T-helper 1 cell treated with Interleukin-12 subunit alpha and Interleukin-12 subunit beta and Interleukin-4 antibody, amounts not matched to agents 30 ng/mL and 1 ng/mL, for 36 hours (primary cell): Measurements from ENCODE around the gene SUGP2. TPM values are rescaled to one million over a fixed set of nuclear protein-coding genes. Genes with fewer than 3 reads are reported as not detected.
"Not testable (repeated sequence)": the region's sequence is repeated elsewhere in the genome, so short reads cannot be mapped to it uniquely, and the experiment has no call there.

Experiments
- intact Hi-C: fragments of 100-400 bp; cut with micrococcal nuclease; formaldehyde crosslinking; loops from one replicate; pipeline ENCODE4 v1.15.1; 2024
- total RNA-seq: library from RNA; stranded (reverse); gene quantifications from 2 replicates; pipeline ENCODE4 v1.2.3, GENCODE V29; 2022

Gene SUGP2
- total RNA-seq, 1 donor from 2014 or later, result 117 TPM

- intact Hi-C loops, result loop anchor here (1.0 to 10.0 kb wide), 6 partner anchors 29 to 451 kb away; partner anchors contain the start of genes MAU2, SLC25A42, SUGP1 and TMEM161A
Observed at GRCh38 chr19:19034204-19034624, 897 bp upstream of the SUGP2 start.

GRCh38 chr19:19033176-19033425 lies 216 bp downstream of the SUGP2 start:
- intact Hi-C loops, result loop anchor here (1.0 to 10.0 kb wide), 6 partner anchors 114 to 511 kb away; partner anchors contain the start of genes BORCS8, COPE, CRTC1 and DDX49

GRCh38 chr19:19032420-19033175 lies 719 bp downstream of the SUGP2 start:
- intact Hi-C loops, result loop anchor here (1.0 to 10.0 kb wide), 6 partner anchors 113 to 510 kb away; partner anchors contain the start of genes BORCS8, COPE, CRTC1 and DDX49

- intact Hi-C loops, result loop anchor here (2.0 to 10.0 kb wide), 4 partner anchors 161 to 453 kb away; partner anchors contain the start of genes BORCS8, CRTC1, RFXANK and UPF1
Observed at GRCh38 chr19:19031891-19032290, 1.4 kb downstream of the SUGP2 start.

GRCh38 chr19:19028526-19028925 lies 4.8 kb downstream of the SUGP2 start:
- intact Hi-C loops, result no loop called here

- intact Hi-C loops, result no loop called here
Observed at GRCh38 chr19:19027228-19027627, 6.1 kb downstream of the SUGP2 start.

GRCh38 chr19:19026299-19026971 lies 6.9 kb downstream of the SUGP2 start:
- intact Hi-C loops, result no loop called here

- intact Hi-C loops, result no loop called here
Observed at GRCh38 chr19:19025861-19026260, 7.5 kb downstream of the SUGP2 start.

GRCh38 chr19:19023376-19023775 lies 9.9 kb downstream of the SUGP2 start:
- intact Hi-C loops, result not testable (repeated sequence)

- intact Hi-C loops, result no loop called here
Observed at GRCh38 chr19:19022380-19022961, 10.8 kb downstream of the SUGP2 start.

GRCh38 chr19:19021115-19021514 lies 12.2 kb downstream of the SUGP2 start:
- intact Hi-C loops, result no loop called here

- intact Hi-C loops, result no loop called here
Observed at GRCh38 chr19:19010551-19010950, 22.8 kb downstream of the SUGP2 start.

GRCh38 chr19:19009951-19010350 lies 23.4 kb downstream of the SUGP2 start:
- intact Hi-C loops, result no loop called here

GRCh38 chr19:19006213-19006612 lies 27.1 kb downstream of the SUGP2 start:
- intact Hi-C loops, result no loop called here

- intact Hi-C loops, result no loop called here
Observed at GRCh38 chr19:19004144-19004543, 29.2 kb downstream of the SUGP2 start.

GRCh38 chr19:18999896-19000620 lies 33.3 kb downstream of the SUGP2 start:
- intact Hi-C loops, result loop anchor here (5.0 kb wide), 1 partner anchor 112 kb away; no protein-coding TSS in a partner anchor

GRCh38 chr19:18999016-18999758 lies 34.1 kb downstream of the SUGP2 start:
- intact Hi-C loops, result loop anchor here (5.0 kb wide), 1 partner anchor 113 kb away; no protein-coding TSS in a partner anchor

GRCh38 chr19:18998276-18998675 lies 35.0 kb downstream of the SUGP2 start:
- intact Hi-C loops, result loop anchor here (5.0 kb wide), 1 partner anchor 114 kb away; no protein-coding TSS in a partner anchor

GRCh38 chr19:18996796-18997394 lies 36.4 kb downstream of the SUGP2 start:
- intact Hi-C loops, result loop anchor here (5.0 kb wide), 1 partner anchor 115 kb away; no protein-coding TSS in a partner anchor

GRCh38 chr19:18996351-18996750 lies 37.0 kb downstream of the SUGP2 start:
- intact Hi-C loops, result loop anchor here (5.0 kb wide), 1 partner anchor 116 kb away; no protein-coding TSS in a partner anchor
